Measurements from ENCODE around the gene UBR4.

Gene UBR4

DNA sequence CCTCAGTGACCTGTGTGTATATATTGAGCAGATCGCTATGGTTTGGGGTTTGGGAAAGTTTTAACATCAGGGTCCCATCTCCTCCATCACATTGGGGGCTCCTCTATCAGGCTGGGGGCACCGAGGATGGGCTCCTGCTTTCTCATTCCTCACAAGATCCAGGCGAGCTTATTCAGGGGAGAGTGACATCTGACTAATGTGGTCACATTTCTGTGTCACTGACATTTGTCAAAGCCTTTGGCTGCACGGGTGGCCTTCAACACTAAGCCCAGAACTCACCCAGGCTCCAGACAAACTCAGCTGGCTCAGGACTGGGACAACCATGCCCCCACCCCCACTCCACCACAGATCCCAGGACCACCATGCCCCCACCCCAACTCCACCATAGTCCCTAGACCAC lies 150.3 kb downstream of the UBR4 start:
- peaks cover 5% of the 10 kb centered on the region for H3K27me3 ChIP-seq (replicated peaks)
- in situ Hi-C loops (cut with HindIII; ENCODE audit: low pct_ligation_motif_present, low sequenced_read_pairs) = no loop called here
- no peak for DNase-seq

DNA sequence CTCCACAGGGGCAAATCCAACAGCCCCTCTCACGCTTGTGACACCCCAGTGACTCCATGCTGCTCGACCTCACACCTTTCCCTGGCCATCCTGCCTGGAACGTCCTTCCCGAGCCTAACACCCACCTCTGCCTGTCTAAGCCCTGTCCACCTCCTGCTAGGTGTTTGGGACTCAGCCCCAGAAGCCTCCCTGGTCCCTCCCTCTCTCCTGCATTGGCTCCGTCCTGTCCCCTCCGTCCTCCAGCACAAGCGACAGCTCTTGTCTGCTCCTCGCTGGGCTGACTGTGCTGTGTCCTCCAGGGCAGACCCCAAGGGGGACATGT lies 151.6 kb downstream of the UBR4 start:
- Histone ChIP-seq H3K4me3 (ENCODE audit: low read depth, low read length) (no peak overlapping the region), H3K36me3 (replicated peaks) (no peaks in the 10 kb centered on the region), H3K27ac (no peak overlapping the region), H3K27me3 (replicated peaks) (peaks cover 5% of the 10 kb centered on the region)
- in situ Hi-C loops (cut with HindIII; ENCODE audit: low pct_ligation_motif_present, low sequenced_read_pairs) = no loop called here
- TF ChIP-seq, protein P1, sequence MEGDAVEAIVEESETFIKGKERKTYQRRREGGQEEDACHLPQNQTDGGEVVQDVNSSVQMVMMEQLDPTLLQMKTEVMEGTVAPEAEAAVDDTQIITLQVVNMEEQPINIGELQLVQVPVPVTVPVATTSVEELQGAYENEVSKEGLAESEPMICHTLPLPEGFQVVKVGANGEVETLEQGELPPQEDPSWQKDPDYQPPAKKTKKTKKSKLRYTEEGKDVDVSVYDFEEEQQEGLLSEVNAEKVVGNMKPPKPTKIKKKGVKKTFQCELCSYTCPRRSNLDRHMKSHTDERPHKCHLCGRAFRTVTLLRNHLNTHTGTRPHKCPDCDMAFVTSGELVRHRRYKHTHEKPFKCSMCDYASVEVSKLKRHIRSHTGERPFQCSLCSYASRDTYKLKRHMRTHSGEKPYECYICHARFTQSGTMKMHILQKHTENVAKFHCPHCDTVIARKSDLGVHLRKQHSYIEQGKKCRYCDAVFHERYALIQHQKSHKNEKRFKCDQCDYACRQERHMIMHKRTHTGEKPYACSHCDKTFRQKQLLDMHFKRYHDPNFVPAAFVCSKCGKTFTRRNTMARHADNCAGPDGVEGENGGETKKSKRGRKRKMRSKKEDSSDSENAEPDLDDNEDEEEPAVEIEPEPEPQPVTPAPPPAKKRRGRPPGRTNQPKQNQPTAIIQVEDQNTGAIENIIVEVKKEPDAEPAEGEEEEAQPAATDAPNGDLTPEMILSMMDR (IDR thresholded peaks at IDR 0.05; ENCODE audit: low read depth, low read length, missing control alignments) = no peak
- DNase-seq = no peak

More for the DNA sequence above, 150.3 kb downstream of the UBR4 start:
- Histone ChIP-seq H3K4me3 (ENCODE audit: low read depth, low read length) (no peak overlapping the region), H3K36me3 (replicated peaks) (no peaks in the 10 kb centered on the region), H3K27ac (no peak overlapping the region)
- TF ChIP-seq, protein P1 (IDR thresholded peaks at IDR 0.05; ENCODE audit: low read depth, low read length, missing control alignments) = no peak

DNA sequence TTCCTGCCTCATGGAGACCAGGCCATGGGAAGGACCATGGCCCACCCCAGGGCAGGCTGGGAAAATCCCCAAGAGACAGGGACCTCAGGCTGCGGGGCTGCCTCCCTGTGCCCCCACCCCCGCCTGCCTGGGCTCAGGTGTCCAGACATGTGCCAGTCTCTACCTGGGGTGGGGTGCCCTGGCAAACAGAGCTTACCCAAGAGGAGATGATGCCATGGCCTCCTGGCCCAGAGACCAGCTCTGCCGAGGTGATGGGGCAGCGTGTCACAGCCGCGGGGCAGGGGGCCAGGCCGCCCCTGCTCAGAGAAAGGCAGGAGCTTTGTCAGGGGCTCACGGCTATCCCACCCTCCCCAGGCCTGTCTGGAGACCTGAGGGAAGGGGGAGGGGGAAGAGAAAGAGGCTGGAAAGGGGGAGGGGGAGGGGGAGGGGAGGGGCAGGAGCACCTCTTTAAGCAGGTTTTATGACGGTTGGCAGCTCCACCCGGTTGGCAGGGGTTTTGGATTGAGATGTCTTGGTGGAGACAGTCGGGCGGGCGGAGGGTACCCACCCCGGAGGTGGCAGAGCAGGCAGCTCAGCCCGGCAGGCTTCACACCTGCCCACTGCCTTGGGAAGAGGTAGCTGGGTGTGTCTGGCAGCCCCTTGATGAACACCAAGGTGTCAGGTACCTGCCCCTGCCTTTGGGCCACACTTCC lies 152.1 kb downstream of the UBR4 start:
- Histone ChIP-seq H3K36me3 (replicated peaks) (no peaks in the 10 kb centered on the region), H3K4me3 (ENCODE audit: low read depth, low read length) (no peak overlapping the region), H3K27ac (no peak overlapping the region), H3K27me3 (replicated peaks) (peaks cover 5% of the 10 kb centered on the region)
- no peak for DNase-seq
- TF ChIP-seq, protein P1 (IDR thresholded peaks at IDR 0.05; ENCODE audit: low read depth, low read length, missing control alignments) = no peak
- in situ Hi-C loops (cut with HindIII; ENCODE audit: low pct_ligation_motif_present, low sequenced_read_pairs) = no loop called here

DNA sequence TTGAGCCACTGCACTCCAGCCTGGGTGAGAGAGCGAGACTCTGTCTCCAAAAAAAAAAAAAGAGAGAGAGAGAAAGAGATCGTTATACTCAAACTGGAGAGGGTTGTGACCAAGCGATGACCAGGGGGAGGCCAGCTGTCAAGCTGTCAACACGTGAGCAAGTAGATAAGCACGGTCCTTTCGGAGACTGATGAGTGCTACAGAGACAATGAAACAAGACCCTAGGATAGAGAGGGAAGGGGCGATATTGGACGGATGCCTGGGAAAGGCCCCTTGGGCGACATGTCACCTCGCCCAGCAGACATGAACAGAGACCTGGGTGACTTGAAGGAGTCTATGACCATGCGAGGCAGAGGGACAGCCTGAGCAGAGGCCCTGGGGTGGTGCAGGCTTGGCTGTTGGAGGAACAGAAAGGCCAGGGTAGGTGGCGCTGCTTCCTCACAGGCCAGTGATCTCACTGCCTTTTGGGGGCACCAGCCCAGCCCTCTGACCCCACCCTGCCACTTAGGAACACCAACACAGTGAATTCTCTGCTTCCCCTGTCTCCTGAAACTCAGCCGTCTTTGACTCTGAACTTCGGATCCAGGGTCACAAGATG lies 152.8 kb downstream of the UBR4 start:
- Histone ChIP-seq H3K27ac (no peak overlapping the region), H3K36me3 (replicated peaks) (no peaks in the 10 kb centered on the region), H3K27me3 (replicated peaks) (peaks cover 5% of the 10 kb centered on the region), H3K4me3 (ENCODE audit: low read depth, low read length) (no peak overlapping the region)
- in situ Hi-C loops (cut with HindIII; ENCODE audit: low pct_ligation_motif_present, low sequenced_read_pairs) = no loop called here
- TF ChIP-seq, protein P1 (IDR thresholded peaks at IDR 0.05; ENCODE audit: low read depth, low read length, missing control alignments) = no peak
- DNase-seq = no peak

DNA sequence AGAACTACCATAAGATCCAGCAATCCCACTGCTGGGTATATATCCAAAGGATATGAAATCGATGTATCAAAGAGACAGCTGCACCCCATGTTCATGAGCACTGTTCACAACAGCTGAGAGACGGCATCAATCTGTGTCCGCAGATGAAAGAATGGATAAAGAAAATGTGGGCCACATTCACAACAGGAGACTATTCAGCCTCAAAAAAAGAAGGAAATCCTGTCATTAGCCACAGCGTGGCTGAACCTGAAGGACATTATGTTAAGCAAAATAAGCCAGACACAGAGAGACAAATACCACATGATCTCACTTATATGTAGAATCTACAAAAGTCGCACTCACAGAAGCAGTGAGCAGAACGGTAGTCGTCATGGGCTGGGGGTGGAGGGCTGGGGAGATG lies 154.4 kb downstream of the UBR4 start:
- Histone ChIP-seq H3K36me3 (replicated peaks) (no peaks in the 10 kb centered on the region), H3K4me3 (ENCODE audit: low read depth, low read length) (no peak overlapping the region), H3K27me3 (replicated peaks) (peaks cover 5% of the 10 kb centered on the region), H3K27ac (no peak overlapping the region)
- no peak for DNase-seq
- TF ChIP-seq, protein P1 (IDR thresholded peaks at IDR 0.05; ENCODE audit: low read depth, low read length, missing control alignments) = no peak
- in situ Hi-C loops (cut with HindIII; ENCODE audit: low pct_ligation_motif_present, low sequenced_read_pairs) = no loop called here

DNA sequence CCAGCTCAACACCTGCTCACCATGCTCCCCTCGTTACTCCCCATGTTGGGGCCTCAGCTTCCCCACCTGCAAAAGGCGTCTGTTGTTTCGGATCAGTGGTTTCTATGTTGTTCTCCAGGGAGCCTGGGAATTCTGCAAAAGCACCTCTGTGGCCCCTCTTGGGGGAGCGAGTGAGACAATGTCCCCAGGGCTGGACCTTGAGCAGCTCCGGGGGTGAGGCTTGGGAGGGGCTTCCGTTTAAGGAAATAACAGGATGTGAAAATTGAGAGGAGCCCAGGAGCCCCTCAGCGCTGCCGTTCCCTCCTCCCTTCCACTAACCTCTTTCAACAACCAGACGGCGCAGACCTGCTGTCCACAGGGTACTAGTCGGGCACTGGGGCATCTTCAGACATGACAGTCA lies 155.1 kb downstream of the UBR4 start:
- in situ Hi-C loops (cut with HindIII; ENCODE audit: low pct_ligation_motif_present, low sequenced_read_pairs) = no loop called here
- peaks cover 5% of the 10 kb centered on the region for H3K27me3 ChIP-seq (replicated peaks)

More for the DNA sequence above, 155.1 kb downstream of the UBR4 start:
- Histone ChIP-seq H3K27ac (no peak overlapping the region), H3K4me3 (ENCODE audit: low read depth, low read length) (no peak overlapping the region), H3K36me3 (replicated peaks) (no peaks in the 10 kb centered on the region)
- no peak for DNase-seq
- TF ChIP-seq, protein P1 (IDR thresholded peaks at IDR 0.05; ENCODE audit: low read depth, low read length, missing control alignments) = no peak

Measured in brain microvascular endothelial cell (primary cell).